Mesenchymal stem cell (in vitro differentiated cells and primary cell): ENCODE data around the gene CLDN2.

Source experiments
- DNase-seq: peaks from one replicate; pipeline ENCODE4 v3.0.0-alpha.2; 2013
- H2AFZ ChIP-seq: one replicate; pipeline ENCODE4 v1.6.1; 2013; ENCODE audit warnings: low read depth, mild to moderate bottlenecking, control low read depth, inconsistent platforms, low read length, moderate library complexity
- H2AK5ac ChIP-seq: 2 replicates; pipeline ENCODE4 v1.6.1; 2013; ENCODE audit warnings: low read length, moderate library complexity, mild to moderate bottlenecking, inconsistent platforms; ENCODE audit not compliant: severe bottlenecking
- H2BK120ac ChIP-seq: one replicate; pipeline ENCODE4 v1.6.1; 2013; ENCODE audit warnings: low read depth, mild to moderate bottlenecking, inconsistent platforms, low read length, moderate library complexity
- H2BK12ac ChIP-seq, 2 experiments: one replicate each; pipeline ENCODE4 v1.6.1; 2013; ENCODE audit warnings: inconsistent platforms in 2 of 2, low read length in 2 of 2, mild to moderate bottlenecking in 2 of 2, moderate library complexity in 2 of 2, control low read depth in 1 of 2
- H2BK15ac ChIP-seq: one replicate; pipeline ENCODE4 v1.6.1; 2013; ENCODE audit warnings: mild to moderate bottlenecking, low read depth, inconsistent platforms; ENCODE audit not compliant: poor library complexity, severe bottlenecking
- H2BK5ac ChIP-seq: 2 replicates; pipeline ENCODE4 v1.6.1; 2013; ENCODE audit warnings: low read depth, mild to moderate bottlenecking, low read length, control low read depth, inconsistent platforms; ENCODE audit not compliant: poor library complexity, severe bottlenecking
- H3K14ac ChIP-seq, 2 experiments: one replicate each; pipeline ENCODE4 v1.6.1; 2013; ENCODE audit warnings: inconsistent platforms in 2 of 2, low read length in 2 of 2, control low read depth in 1 of 2, mild to moderate bottlenecking in 1 of 2, moderate library complexity in 1 of 2
- H3K18ac ChIP-seq, 2 experiments: one replicate each; pipeline ENCODE4 v1.6.1; 2013; ENCODE audit warnings: inconsistent platforms in 2 of 2, low read length in 2 of 2, control low read depth in 1 of 2, low read depth in 1 of 2, mild to moderate bottlenecking in 1 of 2
- H3K23ac ChIP-seq, 2 experiments: one replicate each; pipeline ENCODE4 v1.6.1; 2013; ENCODE audit warnings: inconsistent platforms in 2 of 2, low read length in 2 of 2, mild to moderate bottlenecking in 2 of 2, moderate library complexity in 2 of 2, control low read depth in 1 of 2
- H3K27ac ChIP-seq: 2 replicates; pipeline ENCODE4 v1.5.1; 2013; ENCODE audit warnings: mild to moderate bottlenecking, moderate library complexity, low read length, control low read depth, inconsistent platforms; ENCODE audit not compliant: poor library complexity, severe bottlenecking
- H3K27me3 ChIP-seq, 2 experiments: 2 replicates each; pipeline versions ENCODE4 v1.6.1 to v1.7.0; 2013; ENCODE audit warnings: low read length in 2 of 2, mild to moderate bottlenecking in 2 of 2, moderate library complexity in 2 of 2, control low read depth in 1 of 2, inconsistent platforms in 1 of 2; ENCODE audit not compliant: control insufficient read depth in 1 of 2, insufficient read depth in 1 of 2
- H3K36me3 ChIP-seq, 2 experiments: 2 replicates each; pipeline versions ENCODE4 v1.6.1 to v1.7.0; 2013; ENCODE audit warnings: low read length in 2 of 2, control low read depth in 1 of 2, inconsistent platforms in 1 of 2, low read depth in 1 of 2, mild to moderate bottlenecking in 1 of 2; ENCODE audit not compliant: insufficient read depth in 2 of 2, control insufficient read depth in 1 of 2
- H3K4ac ChIP-seq, 2 experiments: one replicate each; pipeline ENCODE4 v1.6.1; 2013; ENCODE audit warnings: inconsistent platforms in 2 of 2, low read length in 2 of 2, mild to moderate bottlenecking in 2 of 2, moderate library complexity in 2 of 2, control low read depth in 1 of 2, low read depth in 1 of 2
- H3K4me1 ChIP-seq: 2 replicates; pipeline ENCODE4 v1.6.1; 2013; ENCODE audit warnings: low read depth, low read length, control low read depth; ENCODE audit not compliant: control insufficient read depth, insufficient read depth
- H3K4me2 ChIP-seq: 2 replicates; pipeline ENCODE4 v1.6.1; 2013; ENCODE audit warnings: low read length, mild to moderate bottlenecking, inconsistent platforms; ENCODE audit not compliant: poor library complexity, severe bottlenecking
- H3K4me3 ChIP-seq, 2 experiments: 2 replicates each; pipeline versions ENCODE4 v1.5.1 to v1.7.0; 2013; ENCODE audit warnings: low read length in 2 of 2, mild to moderate bottlenecking in 2 of 2, control low read depth in 1 of 2, low read depth in 1 of 2; ENCODE audit not compliant: insufficient read depth in 1 of 2
- H3K79me1 ChIP-seq: replicated peaks from 2 replicates; pipeline ENCODE4 v1.6.1; 2013; ENCODE audit warnings: mild to moderate bottlenecking, control low read depth, low read length, inconsistent platforms; ENCODE audit not compliant: poor library complexity, severe bottlenecking
- H3K9ac ChIP-seq: 2 replicates; pipeline ENCODE4 v1.7.0; 2013; ENCODE audit warnings: mild to moderate bottlenecking, low read length, moderate library complexity
- H3K9me3 ChIP-seq: 2 replicates; pipeline ENCODE4 v1.7.0; 2013; ENCODE audit warnings: mild to moderate bottlenecking, low read length; ENCODE audit not compliant: control insufficient read depth
- H4K8ac ChIP-seq: one replicate; pipeline ENCODE4 v1.6.1; 2013; ENCODE audit warnings: inconsistent platforms, mild to moderate bottlenecking, low read length, moderate library complexity
- H4K91ac ChIP-seq: one replicate; pipeline ENCODE4 v1.6.1; 2013; ENCODE audit warnings: mild to moderate bottlenecking, low read length, inconsistent platforms
- WGBS: methylation state at CpG from one replicate; pipeline ENCODE4 v1.1.7; 2013; ENCODE audit warnings: mixed read lengths; 5-methylcytosine and 5-hydroxymethylcytosine counted together

Gene CLDN2

DNA sequence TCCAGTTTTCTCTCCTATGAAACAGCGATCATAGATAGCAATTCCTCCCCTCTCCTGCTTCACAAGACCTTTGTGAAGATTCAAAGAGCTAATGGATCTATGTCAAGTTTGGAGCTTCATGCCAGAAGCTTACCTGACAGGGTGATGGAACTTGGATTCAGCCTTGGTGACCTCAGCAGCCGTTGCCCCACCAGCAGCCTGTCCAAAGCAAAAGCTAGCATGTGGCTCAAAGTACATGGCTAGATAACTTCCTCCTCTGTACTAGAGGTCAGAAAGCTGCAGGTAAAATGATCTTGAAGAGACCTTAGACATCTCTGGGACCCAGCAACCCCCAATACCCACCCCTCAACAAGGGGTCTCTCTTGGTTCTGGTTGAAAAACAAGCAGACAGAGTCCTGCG lies 18.9 kb upstream of the CLDN2 start:
- H3K27ac ChIP-seq: no peak overlapping the region
- no peak overlapping the region for H2BK5ac ChIP-seq
- WGBS: 90% methylated on average over 2 of the region's 3 CpGs
- H2BK120ac ChIP-seq: no peak overlapping the region
- H4K91ac ChIP-seq: no peak overlapping the region
- no peaks in the 10 kb centered on the region for H3K9me3 ChIP-seq
- peaks cover 14% of the 10 kb centered on the region for H3K4me1 ChIP-seq
- no peak overlapping the region for H3K4me3 ChIP-seq
- no peak overlapping the region for H3K23ac ChIP-seq
- no peak overlapping the region for H3K4me2 ChIP-seq
- H2AK5ac ChIP-seq: no peak overlapping the region
- no peak overlapping the region for H2BK12ac ChIP-seq
- H3K4ac ChIP-seq: no peak overlapping the region
- no peak overlapping the region for H3K18ac ChIP-seq
- no peak overlapping the region for H2AFZ ChIP-seq
- no peak for DNase-seq
- no peaks in the 10 kb centered on the region for H3K79me1 ChIP-seq
- H3K36me3 ChIP-seq: no peaks in the 10 kb centered on the region
- no peak overlapping the region for H3K9ac ChIP-seq
- no peak overlapping the region for H2BK15ac ChIP-seq
- no peak overlapping the region for H4K8ac ChIP-seq
- H3K14ac ChIP-seq: no peak overlapping the region
- H3K27me3 ChIP-seq: peaks cover 0 to 65% of the 10 kb centered on the region in 2 experiments

DNA sequence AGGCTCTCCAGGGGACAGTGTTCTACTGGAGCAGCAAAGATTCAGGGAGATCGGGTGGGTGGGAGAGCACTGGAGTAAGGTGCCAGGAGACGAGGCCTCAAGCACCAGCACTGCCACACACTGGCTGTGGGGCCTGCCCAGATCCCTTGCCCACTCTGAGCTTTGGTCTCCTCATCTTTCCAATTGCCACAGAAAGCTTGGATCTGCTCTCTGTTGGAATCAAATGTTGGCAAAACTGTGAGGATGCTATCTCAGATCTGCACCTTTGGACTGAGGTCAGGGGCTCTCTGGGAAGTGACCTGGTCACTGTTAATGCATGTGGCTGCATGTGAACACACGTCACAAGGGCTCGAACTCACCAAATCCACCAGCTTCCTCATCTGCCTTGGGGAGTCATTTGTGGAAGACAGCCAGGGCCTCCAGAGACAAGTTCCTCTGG lies 18.4 kb upstream of the CLDN2 start:
- Histone ChIP-seq H3K36me3 (no peaks in the 10 kb centered on the region), H2BK15ac (no peak overlapping the region), H3K14ac (no peak overlapping the region), H3K9ac (no peak overlapping the region), H4K8ac (no peak overlapping the region), H2BK120ac (no peak overlapping the region), H2AK5ac (no peak overlapping the region), H3K27me3 (peaks cover 0 to 70% of the 10 kb centered on the region in 2 experiments), H3K4me1 (peaks cover 17% of the 10 kb centered on the region), H3K79me1 (no peaks in the 10 kb centered on the region), H2AFZ (no peak overlapping the region), H3K9me3 (no peaks in the 10 kb centered on the region), H3K4ac (no peak overlapping the region), H2BK12ac (no peak overlapping the region), H4K91ac (no peak overlapping the region), H3K4me2 (no peak overlapping the region), H3K4me3 (no peak overlapping the region), H3K23ac (no peak overlapping the region), H2BK5ac (no peak overlapping the region), H3K27ac (no peak overlapping the region), H3K18ac (no peak overlapping the region)
- no CpG with 5 or more reads among the region's 4 CpGs for WGBS
- no peak for DNase-seq

DNA sequence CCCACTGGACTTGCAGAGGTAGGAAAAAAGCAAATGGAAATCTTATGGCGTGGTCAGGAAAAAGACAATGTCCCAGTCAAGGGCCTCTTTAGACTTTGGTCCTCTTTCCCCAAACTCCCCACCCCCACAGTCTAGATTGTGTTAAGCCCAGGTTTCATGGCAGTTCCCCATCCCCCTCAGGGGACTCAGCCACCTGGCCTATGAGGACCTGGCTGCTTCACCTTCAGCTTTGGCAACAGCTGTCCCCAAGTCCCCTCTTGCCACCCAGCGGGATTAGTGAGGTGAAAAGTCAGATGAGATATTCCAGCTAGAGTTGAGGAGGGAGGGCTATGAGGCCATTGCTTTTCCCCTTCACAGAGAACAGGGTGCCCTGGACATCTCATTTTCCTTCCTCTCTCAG lies 17.5 kb upstream of the CLDN2 start:
- Histone ChIP-seq H3K27ac (no peak overlapping the region), H2AFZ (no peak overlapping the region), H2BK12ac (no peak overlapping the region), H3K27me3 (peaks cover 0 to 73% of the 10 kb centered on the region in 2 experiments), H3K4me2 (no peak overlapping the region), H2AK5ac (no peak overlapping the region), H3K14ac (no peak overlapping the region), H3K18ac (no peak overlapping the region), H3K36me3 (no peaks in the 10 kb centered on the region), H2BK5ac (no peak overlapping the region), H3K9me3 (no peaks in the 10 kb centered on the region), H3K4ac (no peak overlapping the region), H3K23ac (no peak overlapping the region), H3K4me3 (no peak overlapping the region), H3K9ac (no peak overlapping the region), H3K79me1 (no peaks in the 10 kb centered on the region), H3K4me1 (peaks cover 17% of the 10 kb centered on the region), H4K91ac (no peak overlapping the region), H2BK120ac (no peak overlapping the region), H2BK15ac (no peak overlapping the region), H4K8ac (no peak overlapping the region)
- whole genome bisulfite sequencing: 100% methylated on average over 1 of the region's 2 CpGs
- DNase-seq: no peak

DNA sequence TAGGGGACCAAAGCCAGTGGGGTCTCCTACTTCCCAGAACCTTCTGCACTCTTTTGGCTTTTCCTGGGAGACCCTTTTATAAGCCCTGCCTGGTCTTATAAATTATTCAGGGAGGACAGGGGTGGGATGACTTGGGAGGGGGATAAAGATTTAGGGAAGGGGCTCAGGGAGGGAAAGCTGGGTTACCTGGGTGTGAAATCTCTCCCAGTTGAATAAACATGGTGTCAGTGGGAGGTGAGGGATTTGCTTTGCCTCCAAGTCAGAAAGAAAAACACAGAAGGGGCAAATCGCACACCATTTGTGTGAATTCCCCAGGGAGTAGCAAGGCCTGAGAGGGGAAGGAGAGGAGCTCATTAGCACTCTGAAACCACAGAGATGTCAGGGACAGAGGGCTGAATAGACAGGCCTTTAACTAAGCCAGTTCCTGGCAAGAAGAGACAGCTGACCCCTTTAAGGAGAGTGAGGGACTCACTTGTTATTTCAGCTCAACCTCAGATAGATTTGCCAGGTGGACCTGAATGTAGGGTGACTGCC lies 16.8 kb upstream of the CLDN2 start, which contains the start of gene RIPPLY1:
Gene RIPPLY1 (minus strand): TSS at position 51 of the 534 bp plus-strand sequence. CDS start 54 bp downstream, outside the sequence.
- no peaks in the 10 kb centered on the region for H3K79me1 ChIP-seq

More for the DNA sequence above, 16.8 kb upstream of the CLDN2 start, which contains the start of gene RIPPLY1:
- Histone ChIP-seq H3K4ac (no peak within 1 kb of the TSS), H3K27me3 (peaks cover 0 to 73% of the 10 kb centered on the region in 2 experiments), H2BK15ac (no peak within 1 kb of the TSS), H2AFZ (no peak within 1 kb of the TSS), H3K14ac (no peak within 1 kb of the TSS), H4K91ac (no peak within 1 kb of the TSS), H3K23ac (no peak within 1 kb of the TSS), H3K9me3 (no peaks in the 10 kb centered on the region), H3K18ac (no peak within 1 kb of the TSS), H3K4me1 (peaks cover 17% of the 10 kb centered on the region), H4K8ac (no peak within 1 kb of the TSS), H2BK12ac (no peak within 1 kb of the TSS), H2AK5ac (peak within 1 kb of the TSS; percentile 13), H3K4me2 (no peak within 1 kb of the TSS), H3K4me3 (no peak within 1 kb of the TSS), H2BK120ac (no peak within 1 kb of the TSS), H3K36me3 (no peaks in the 10 kb centered on the region), H3K27ac (no peak within 1 kb of the TSS), H2BK5ac (no peak within 1 kb of the TSS), H3K9ac (no peak within 1 kb of the TSS)
- no peak for DNase-seq
- WGBS: 59% methylated on average over 1 of the region's 1 CpG
